ENCODE results near the gene NUDT16.

The NUDT16 gene

GRCh38 chr3:131363275-131363674, 18.3 kb upstream of the NUDT16 start:
- H3K27ac ChIP-seq: no peak overlapping the region
- TF ChIP-seq, protein P1, sequence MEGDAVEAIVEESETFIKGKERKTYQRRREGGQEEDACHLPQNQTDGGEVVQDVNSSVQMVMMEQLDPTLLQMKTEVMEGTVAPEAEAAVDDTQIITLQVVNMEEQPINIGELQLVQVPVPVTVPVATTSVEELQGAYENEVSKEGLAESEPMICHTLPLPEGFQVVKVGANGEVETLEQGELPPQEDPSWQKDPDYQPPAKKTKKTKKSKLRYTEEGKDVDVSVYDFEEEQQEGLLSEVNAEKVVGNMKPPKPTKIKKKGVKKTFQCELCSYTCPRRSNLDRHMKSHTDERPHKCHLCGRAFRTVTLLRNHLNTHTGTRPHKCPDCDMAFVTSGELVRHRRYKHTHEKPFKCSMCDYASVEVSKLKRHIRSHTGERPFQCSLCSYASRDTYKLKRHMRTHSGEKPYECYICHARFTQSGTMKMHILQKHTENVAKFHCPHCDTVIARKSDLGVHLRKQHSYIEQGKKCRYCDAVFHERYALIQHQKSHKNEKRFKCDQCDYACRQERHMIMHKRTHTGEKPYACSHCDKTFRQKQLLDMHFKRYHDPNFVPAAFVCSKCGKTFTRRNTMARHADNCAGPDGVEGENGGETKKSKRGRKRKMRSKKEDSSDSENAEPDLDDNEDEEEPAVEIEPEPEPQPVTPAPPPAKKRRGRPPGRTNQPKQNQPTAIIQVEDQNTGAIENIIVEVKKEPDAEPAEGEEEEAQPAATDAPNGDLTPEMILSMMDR (conservative IDR thresholded peaks at IDR 0.05): no peak

DNA sequence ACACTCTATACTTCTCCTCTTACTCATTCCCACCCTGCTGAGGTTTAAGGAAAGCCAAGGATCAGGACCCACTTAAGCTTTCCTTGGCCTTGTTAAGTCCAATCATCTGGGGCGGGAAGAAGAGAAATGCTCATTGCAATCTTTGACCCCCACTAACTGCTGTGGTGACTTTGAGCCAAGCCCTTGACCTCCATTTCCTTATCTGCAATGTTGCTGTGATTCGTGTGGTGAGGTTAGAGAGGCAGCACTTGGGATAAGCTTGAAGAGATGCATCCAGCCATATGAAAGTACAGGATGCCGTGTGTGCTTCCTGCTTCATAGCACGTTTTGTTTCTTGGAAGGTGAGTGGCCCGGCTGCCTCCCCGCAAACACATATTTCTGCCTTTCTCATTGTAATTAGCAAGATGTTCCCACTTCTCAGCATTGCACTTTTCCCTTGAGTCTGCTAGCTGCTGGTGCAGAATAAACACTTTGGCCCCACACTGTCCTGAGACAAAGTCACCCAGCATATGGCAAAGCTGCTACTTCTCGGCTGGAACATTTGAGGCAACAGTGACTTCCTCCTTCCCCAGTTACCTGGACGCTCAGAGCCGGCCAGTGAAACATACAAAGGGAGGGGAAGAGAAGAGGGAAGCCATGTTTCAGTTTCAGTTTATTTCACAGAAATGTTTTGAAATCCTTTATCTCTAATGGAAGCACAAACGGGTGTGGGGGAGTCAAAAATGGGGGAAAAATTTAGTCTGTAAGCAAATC, 10.5 kb upstream of the NUDT16 start:
- no peak overlapping the region for H3K27ac ChIP-seq

DNA sequence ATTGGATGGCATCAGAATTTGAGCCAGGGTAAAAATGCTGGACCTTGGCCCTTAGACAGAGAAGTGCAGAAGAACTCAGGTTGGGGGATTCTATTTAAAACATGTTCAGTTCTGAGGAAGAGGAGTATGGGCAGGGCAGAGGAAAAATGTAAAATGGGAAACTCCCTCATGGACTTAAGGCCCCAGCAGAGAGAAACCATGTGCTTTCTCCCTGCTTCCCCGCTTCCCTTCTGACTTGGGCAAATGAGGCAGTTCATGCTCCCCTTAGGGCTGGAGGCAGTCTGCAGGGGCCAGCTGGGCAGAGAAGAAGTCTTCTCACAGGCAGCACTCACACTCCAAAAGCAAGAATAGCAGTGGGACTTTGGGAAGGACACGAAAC, 9.9 kb upstream of the NUDT16 start:
- peak overlapping the region; percentile 20; the same call in 1 of the 2 replicates for H3K27ac ChIP-seq
- TF ChIP-seq, protein P1 (conservative IDR thresholded peaks at IDR 0.05): no peak

More for the DNA sequence above, 10.5 kb upstream of the NUDT16 start:
- TF ChIP-seq, protein P1 (conservative IDR thresholded peaks at IDR 0.05): no peak

DNA sequence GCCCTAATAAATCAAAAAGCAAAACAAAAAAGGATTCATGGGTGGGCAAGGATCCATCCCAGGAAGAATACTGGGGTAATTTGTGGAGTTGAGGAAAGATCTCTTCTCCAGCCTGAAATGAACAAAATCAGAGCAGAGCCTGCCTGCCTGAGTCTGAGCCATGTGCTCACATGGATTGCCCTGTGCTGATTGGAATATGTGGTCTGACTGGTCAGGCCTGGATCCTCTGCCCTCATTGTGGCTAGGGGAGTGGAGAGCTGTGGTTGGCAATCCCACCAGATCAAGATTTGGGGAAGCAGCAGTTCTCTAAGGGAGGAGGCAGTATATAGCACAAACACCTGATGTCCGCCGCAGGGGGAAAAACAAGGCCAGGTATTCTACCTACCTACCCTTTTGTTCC, 6.8 kb upstream of the NUDT16 start:
- TF ChIP-seq, protein P1 (conservative IDR thresholded peaks at IDR 0.05): no peak
- H3K27ac ChIP-seq: no peak overlapping the region

DNA sequence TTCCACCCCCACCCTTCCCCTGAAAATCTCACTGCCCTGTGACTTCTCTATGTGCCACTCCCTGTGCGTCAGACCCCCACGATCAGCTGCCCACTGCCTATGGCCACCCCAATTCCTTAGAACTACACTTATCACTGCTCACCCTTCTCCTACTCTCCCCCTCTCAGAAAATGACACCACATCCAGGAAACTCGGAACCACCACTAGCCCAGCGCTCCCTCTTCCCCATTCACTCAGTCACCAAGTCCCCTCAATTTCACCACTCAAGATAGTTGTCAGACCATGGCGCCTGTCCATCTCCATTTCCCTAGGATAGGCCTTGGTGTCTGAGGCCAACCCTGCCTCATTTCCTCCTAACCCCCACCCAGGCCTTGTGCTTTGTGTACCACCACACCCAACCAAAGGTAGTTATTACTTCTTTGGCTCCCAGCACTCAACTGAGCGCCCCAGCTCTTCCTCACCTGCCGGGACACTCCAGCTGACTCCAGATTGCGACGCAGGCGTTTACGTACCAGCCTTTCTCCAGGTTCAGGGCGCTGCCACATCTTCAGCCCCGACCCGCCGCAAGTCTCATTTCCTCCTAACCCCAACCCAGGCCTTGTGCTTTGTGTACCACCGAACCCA, 641 bp upstream of the NUDT16 start:
- peak overlapping the region; percentile 89 for H3K27ac ChIP-seq

- peak overlapping the region; percentile 74 for H3K27ac ChIP-seq
- TF ChIP-seq, protein P1 (conservative IDR thresholded peaks at IDR 0.05): no peak
These were observed 5.0 kb downstream of the NUDT16 start for GRCh38 chr3:131386429-131387165.

- peak overlapping the region; percentile 74 for H3K27ac ChIP-seq
These were observed 6.4 kb downstream of the NUDT16 start for GRCh38 chr3:131387796-131388489.

More at GRCh38 chr3:131387796-131388489, 6.4 kb downstream of the NUDT16 start:
- TF ChIP-seq, protein P1 (conservative IDR thresholded peaks at IDR 0.05): no peak
